ENCODE results near the gene B4GALT5.
"Not testable (repeated sequence)": the region's sequence is repeated elsewhere in the genome, so short reads cannot be mapped to it uniquely, and the experiment has no call there.

The B4GALT5 gene

DNA sequence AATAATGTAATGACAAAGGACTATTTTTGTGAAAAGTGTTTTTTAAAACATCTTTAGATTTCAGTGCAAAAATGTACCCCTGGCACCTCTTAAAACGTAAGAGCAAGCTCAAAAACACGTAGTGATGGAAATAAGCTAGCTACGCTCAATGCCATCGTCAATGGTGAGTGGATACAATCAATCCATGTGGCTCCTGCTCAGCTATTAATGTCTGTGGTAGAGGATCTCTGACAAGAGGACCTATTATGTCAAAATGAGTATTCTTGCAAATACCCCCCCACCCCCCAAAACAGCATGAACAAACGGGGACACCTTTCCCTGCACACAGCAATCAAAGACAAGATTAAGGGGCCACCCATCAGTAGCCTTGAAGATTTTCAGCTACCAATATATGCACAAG, 80.7 kb downstream of the B4GALT5 start:
- no peak overlapping the region for H3K9ac ChIP-seq (ENCODE audit: low read depth, low read length)
- peaks cover 26% of the 10 kb centered on the region for H3K4me1 ChIP-seq (ENCODE audit: insufficient read depth, low read length)
- peaks cover 17% of the 10 kb centered on the region for H3K36me3 ChIP-seq (ENCODE audit: insufficient read depth, low read length)
- no peaks in the 10 kb centered on the region for H3K9me3 ChIP-seq (ENCODE audit: control insufficient read depth, insufficient read depth, low read length)

DNA sequence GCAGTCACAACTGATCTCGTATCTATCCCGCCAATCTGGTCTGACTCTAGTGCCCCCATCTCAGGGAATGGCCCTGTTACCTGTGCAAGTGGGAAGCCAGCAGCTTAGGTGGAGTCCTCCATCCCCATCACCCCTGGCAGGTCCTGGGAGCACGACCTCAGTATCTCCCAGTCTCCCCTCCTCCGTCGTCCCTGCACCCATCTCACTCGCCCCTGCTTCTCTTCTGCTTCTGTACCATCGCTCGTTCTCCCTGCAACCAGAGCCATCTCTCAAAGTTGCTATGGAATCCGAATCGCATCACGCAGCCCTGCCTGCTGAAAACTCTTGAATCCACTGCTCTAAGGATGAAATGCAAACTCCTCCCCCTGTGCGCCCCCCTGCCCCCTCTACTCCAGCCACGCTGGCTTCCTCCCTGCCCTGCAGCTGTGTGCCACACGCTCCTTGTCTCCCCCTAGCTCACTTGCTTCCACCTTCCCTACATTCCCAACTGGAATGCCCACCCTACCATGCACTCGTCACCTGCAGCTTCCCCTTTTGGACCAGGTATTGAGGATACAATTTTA, 81.7 kb downstream of the B4GALT5 start:
- H3K36me3 ChIP-seq (ENCODE audit: insufficient read depth, low read length) = peaks cover 12% of the 10 kb centered on the region
- peaks cover 26% of the 10 kb centered on the region for H3K4me1 ChIP-seq (ENCODE audit: insufficient read depth, low read length)

DNA sequence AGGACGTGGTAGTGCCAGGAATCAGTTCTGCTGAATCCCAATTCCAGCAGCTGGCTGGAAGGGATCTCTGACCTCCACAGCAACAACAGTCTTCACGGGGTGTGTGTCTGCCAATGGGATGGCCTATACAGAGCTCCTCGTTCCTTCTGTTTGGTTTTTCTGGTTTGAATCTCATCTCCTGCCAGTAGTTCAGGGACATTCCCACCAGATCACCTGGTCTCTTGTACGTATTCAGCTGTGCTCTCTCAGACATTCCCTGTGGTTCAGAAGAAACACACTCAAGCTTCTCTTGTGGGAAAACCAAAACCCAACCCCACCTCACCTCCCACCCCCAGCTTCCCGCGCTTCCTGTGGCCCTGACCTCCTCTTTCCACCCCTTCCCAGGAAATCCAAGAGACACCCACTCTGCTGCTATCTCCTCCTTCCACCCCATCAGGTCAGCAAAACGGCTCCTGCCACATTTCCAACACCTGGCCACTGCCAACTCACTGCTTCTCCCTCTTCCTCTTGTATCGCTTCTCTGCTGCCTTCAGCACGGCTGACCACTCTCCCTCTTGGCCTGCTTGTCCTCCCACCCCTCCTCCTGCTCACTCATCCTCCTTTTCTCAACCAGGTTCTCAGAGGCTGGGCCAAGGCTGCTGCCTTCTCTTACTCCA, 82.5 kb downstream of the B4GALT5 start:
- no peaks in the 10 kb centered on the region for H3K9me3 ChIP-seq (ENCODE audit: control insufficient read depth, insufficient read depth, low read length)
- peaks cover 26% of the 10 kb centered on the region for H3K4me1 ChIP-seq (ENCODE audit: insufficient read depth, low read length)
- H3K36me3 ChIP-seq (ENCODE audit: insufficient read depth, low read length) = peaks cover 8% of the 10 kb centered on the region
- no peak overlapping the region for H3K9ac ChIP-seq (ENCODE audit: low read depth, low read length)

More for the DNA sequence above, 81.7 kb downstream of the B4GALT5 start:
- Histone ChIP-seq H3K9me3 (ENCODE audit: control insufficient read depth, insufficient read depth, low read length) (no peaks in the 10 kb centered on the region), H3K9ac (ENCODE audit: low read depth, low read length) (no peak overlapping the region)

DNA sequence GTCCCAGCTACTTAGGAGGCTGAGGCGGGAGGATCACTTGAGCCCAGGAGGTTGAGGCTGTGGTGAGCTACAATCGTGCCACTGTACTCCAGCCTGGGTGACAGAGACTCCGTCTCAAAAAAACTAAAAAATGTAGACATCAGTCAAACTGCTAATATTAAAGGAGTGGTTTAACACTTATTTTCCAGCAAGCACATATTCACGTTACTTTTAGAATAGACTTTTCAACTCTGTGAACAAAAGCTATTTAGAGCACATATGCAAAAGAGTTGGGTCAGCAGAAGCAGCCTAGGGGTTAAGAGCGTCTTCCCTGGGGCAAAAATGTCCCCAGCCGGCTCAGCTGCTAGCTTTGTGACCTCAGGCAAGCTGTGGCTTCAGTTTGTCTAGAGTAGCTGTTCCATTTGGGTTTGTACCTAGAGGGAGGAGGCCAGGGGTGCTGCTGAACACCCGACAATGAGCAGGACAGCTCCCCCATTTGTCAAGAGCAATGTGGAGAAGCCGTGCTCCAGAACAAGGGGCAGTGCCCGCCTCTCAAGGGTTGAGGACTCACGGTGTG, 83.2 kb downstream of the B4GALT5 start:
- Histone ChIP-seq H3K4me1 (ENCODE audit: insufficient read depth, low read length) (peaks cover 32% of the 10 kb centered on the region), H3K9me3 (ENCODE audit: control insufficient read depth, insufficient read depth, low read length) (no peaks in the 10 kb centered on the region), H3K36me3 (ENCODE audit: insufficient read depth, low read length) (peaks cover 3% of the 10 kb centered on the region; the same call in 1 of the 2 replicates), H3K9ac (ENCODE audit: low read depth, low read length) (no peak overlapping the region; the same call in 1 of the 2 replicates)

DNA sequence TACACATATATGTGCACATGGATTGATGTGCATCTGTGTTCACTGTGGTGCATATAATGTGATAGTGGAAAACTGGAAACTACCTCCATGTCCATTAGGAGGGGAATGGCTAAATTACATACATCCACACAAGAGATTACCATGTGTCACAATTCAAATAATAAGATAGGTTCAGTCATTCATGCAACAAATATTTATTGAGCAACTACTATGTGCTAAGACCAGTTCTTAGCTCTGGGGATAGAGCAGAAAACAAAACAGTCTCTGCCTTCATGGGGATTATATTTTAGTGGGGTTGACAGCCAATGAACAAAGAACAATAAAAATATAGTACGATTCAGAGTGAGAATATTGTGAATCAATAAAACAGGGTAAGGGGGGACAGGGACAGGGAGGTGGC, 84.1 kb downstream of the B4GALT5 start:
- Histone ChIP-seq H3K9ac (ENCODE audit: low read depth, low read length) (no peak overlapping the region), H3K36me3 (ENCODE audit: insufficient read depth, low read length) (peaks cover 3% of the 10 kb centered on the region; the same call in 1 of the 2 replicates), H3K4me1 (ENCODE audit: insufficient read depth, low read length) (peaks cover 32% of the 10 kb centered on the region), H3K9me3 (ENCODE audit: control insufficient read depth, insufficient read depth, low read length) (no peaks in the 10 kb centered on the region)

DNA sequence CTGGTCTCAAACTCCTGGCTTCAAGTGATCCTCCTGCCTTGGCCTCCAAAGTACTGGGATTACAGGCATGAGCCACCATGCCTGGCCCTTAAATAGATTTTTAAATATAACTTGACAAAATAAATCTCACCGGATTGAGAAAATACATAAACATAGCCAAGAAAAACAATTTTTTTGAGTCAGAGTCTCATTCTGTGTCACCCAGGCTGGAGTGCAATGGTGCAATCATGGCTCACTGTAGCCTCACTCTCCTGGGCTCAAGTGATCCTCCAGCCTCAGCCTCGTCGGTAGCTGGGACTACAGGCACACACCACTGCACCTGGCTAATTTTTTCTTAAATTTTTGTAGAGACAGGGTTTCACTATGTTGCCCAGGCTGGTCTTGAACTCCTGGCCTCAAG, 85.4 kb downstream of the B4GALT5 start:
- not testable (repeated sequence) for H3K36me3 ChIP-seq (ENCODE audit: insufficient read depth, low read length); H3K9ac ChIP-seq (ENCODE audit: low read depth, low read length); H3K9me3 ChIP-seq (ENCODE audit: control insufficient read depth, insufficient read depth, low read length)
- H3K4me1 ChIP-seq (ENCODE audit: insufficient read depth, low read length) = peaks cover 23% of the 10 kb centered on the region

DNA sequence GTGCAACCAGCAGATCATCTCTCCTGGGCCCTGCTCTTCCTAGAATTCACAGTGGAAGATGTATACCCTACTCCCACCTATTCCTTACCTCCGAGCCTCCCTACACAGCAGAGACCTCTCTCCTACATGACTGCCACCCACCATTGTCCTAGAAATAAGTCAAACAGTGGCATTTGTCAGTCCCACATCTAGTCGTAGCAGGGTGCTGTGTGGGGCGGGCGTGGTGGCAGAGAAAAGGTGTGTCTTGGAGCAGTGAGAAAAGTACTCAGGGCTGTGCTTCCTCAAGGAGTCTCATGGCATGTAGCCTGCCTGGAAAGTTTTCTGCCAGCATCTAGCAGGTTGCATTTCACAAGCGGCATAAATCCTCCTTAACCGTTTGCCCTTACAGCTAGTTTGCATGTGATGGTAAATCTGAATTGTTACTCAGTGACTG, 86.3 kb downstream of the B4GALT5 start:
- H3K9me3 ChIP-seq (ENCODE audit: control insufficient read depth, insufficient read depth, low read length) = no peaks in the 10 kb centered on the region
- H3K4me1 ChIP-seq (ENCODE audit: insufficient read depth, low read length) = peaks cover 20% of the 10 kb centered on the region
- no peak overlapping the region for H3K9ac ChIP-seq (ENCODE audit: low read depth, low read length)
- H3K36me3 ChIP-seq (ENCODE audit: insufficient read depth, low read length) = no peaks in the 10 kb centered on the region; the same call in 1 of the 2 replicates

DNA sequence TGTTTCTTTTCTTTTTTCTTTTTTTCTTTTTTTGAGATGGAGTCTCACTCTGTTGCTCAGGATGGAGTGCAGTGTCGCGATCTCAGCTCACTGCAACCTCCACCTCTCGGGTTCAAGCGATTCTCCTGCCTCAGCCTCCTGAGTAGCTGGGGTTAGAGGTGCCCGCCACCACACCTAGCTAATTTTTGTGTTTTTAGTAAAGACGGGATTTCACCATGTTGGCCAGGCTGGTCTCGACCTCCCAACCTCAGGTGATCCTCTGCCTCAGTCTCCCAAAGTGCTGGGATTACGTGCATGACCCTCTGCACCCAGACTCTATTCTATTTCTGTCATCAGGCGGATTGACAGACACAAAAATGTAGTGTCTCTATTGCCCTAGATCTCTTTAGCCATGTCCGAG, 88.7 kb downstream of the B4GALT5 start:
- H3K9ac ChIP-seq (ENCODE audit: low read depth, low read length); H3K36me3 ChIP-seq (ENCODE audit: insufficient read depth, low read length); H3K4me1 ChIP-seq (ENCODE audit: insufficient read depth, low read length); H3K9me3 ChIP-seq (ENCODE audit: control insufficient read depth, insufficient read depth, low read length): not testable (repeated sequence)

DNA sequence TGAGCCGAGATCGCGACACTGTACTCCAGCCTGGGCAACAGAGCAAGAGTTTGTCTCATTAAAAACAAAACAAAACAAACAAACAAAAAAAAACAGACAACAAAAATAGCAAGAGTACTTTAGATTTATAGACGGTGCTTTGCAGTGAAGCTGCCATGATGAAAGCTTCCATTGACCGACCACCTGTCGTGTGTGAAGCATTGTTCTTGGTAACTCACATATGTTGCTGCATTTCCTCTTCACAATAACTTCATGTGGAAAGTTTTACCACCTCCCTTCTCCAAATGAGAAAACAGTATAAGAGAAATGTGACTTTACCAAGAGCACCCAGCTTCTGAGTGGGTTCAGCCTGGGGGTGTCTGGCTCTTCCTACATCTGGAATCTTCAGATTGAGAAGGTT, 89.4 kb downstream of the B4GALT5 start:
- Histone ChIP-seq H3K9ac (ENCODE audit: low read depth, low read length) (no peak overlapping the region), H3K9me3 (ENCODE audit: control insufficient read depth, insufficient read depth, low read length) (peaks cover 3% of the 10 kb centered on the region; the same call in 1 of the 2 replicates), H3K4me1 (ENCODE audit: insufficient read depth, low read length) (peaks cover 5% of the 10 kb centered on the region; the same call in 1 of the 2 replicates), H3K36me3 (ENCODE audit: insufficient read depth, low read length) (no peaks in the 10 kb centered on the region; the same call in 1 of the 2 replicates)

DNA sequence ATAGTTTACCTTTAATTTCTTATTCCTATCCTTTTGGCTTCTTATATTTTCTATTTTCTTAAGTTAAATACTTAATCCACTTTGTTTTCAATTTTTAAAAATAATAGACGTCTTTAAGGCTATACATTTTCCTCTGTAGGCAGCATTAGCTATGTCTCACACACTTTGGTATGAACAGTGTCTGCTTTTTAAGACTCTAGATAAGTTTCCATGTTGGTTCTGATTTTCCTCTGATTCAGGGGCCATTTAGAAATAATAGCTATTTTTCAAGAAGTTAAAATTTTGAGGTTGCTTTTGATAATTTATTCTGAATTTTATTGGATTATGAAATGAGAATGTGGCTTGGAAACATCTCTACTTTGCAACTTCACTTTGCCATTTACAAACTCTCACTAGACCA, 91.4 kb downstream of the B4GALT5 start:
- Histone ChIP-seq H3K4me1 (ENCODE audit: insufficient read depth, low read length) (peaks cover 5% of the 10 kb centered on the region; the same call in 1 of the 2 replicates), H3K9me3 (ENCODE audit: control insufficient read depth, insufficient read depth, low read length) (peaks cover 3% of the 10 kb centered on the region; the same call in 1 of the 2 replicates), H3K9ac (ENCODE audit: low read depth, low read length) (no peak overlapping the region), H3K36me3 (ENCODE audit: insufficient read depth, low read length) (no peaks in the 10 kb centered on the region)

DNA sequence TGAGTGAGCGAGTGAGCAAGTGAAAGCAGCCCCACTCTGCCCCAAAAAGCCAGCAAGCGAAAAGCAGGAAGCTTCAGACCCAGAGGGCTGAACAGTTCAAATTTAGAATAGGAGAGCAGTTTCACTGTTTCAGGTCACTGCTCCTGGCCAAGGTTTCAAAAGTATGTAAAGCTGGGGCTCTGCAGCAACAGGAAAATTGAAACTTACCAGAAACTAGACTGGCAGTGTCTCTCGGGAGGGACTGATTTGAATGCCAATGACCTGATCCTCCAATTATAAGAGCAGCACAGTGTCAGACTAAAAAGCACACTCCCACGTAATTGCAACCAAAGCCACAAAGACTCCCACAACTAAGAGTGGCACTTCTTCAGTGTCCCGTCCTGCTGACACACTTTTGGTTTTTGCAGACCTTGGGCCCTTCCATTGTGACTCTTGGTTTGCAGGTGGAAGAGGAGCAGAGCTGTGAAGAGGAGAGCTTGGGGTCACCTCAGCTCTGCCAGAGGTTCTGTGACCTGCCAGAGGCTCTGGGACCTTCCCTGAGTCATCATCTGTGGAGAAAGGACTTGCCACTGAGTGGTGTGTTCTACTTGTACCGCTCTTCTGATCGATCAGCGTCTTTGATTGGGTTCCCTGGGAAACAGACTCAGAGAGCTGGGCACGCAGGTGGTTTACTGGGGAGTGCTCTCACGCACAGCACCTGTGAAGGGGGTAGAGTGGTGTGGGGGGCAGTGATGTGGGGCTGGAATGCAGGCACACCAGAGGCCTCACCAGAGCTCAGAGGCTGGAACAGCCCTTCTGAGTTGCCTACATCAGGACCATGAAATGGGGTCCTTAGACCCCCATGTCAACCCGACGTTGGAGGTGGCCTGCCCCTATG, 93.1 kb downstream of the B4GALT5 start:
- peaks cover under 1% of the 10 kb centered on the region; the same call in 1 of the 2 replicates for H3K4me1 ChIP-seq (ENCODE audit: insufficient read depth, low read length)
- no peaks in the 10 kb centered on the region for H3K36me3 ChIP-seq (ENCODE audit: insufficient read depth, low read length)
- peaks cover 3% of the 10 kb centered on the region; the same call in 1 of the 2 replicates for H3K9me3 ChIP-seq (ENCODE audit: control insufficient read depth, insufficient read depth, low read length)
- H3K9ac ChIP-seq (ENCODE audit: low read depth, low read length) = no peak overlapping the region

DNA sequence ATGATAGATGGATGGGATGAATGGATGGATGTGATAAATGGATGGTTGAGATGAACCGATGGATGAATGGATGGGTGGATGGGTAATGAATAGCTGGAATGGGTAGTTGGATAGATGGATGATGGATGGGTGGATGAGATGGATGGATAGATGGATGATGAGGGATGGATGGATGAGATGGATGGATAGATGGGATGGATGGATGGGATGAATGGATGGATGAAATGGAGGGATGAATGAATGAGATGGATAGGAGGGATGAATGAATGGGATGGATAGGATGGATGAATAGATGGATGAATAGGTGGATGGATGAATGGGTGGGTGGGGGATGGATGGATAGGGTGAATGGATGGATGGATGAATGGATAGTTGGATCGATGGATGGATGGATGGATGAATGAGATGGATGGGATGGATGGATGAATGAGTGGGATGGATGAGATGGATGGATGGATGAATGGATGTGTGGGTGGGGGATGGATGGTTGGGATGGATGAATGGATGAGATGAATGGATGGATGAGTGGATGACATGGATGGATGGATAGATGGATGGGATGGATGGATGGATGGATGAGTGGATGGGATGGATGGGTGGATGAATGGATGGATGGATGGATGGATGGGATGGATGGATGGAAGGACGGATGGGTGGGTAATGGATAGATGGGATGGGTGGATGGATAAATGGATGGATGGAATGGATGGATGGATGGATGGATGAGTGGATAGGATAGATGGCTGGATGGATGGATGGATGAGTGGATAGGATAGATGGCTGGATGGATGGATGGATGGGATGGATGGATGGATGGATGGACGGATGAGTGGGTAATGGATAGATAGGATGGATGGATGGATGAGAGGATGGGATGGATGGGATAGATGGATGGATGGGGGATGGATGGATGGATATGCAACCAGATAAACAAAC, 94.3 kb downstream of the B4GALT5 start:
- no peak overlapping the region for H3K9ac ChIP-seq (ENCODE audit: low read depth, low read length)

DNA sequence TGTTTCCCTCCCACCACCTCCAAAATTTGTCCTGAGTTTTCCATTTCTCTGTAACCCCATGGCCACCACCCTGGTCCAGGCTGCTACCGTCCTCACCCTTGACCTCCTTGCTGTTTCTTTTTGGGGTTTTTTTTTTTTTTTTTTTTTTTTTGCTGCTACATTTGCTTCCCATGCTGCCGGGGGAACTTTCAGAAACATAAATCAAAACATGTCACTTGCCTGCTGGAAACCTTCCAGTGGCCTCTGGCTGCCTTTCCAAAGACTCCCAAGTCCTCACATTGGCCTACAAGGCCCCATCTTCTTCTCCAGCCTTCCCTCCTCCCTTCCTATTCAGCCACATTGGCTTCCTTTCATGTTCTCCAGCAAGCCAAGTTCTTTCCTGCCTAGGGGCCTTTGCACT, 95.4 kb downstream of the B4GALT5 start:
- Histone ChIP-seq H3K9ac (ENCODE audit: low read depth, low read length) (no peak overlapping the region), H3K36me3 (ENCODE audit: insufficient read depth, low read length) (no peaks in the 10 kb centered on the region), H3K4me1 (ENCODE audit: insufficient read depth, low read length) (no peaks in the 10 kb centered on the region), H3K9me3 (ENCODE audit: control insufficient read depth, insufficient read depth, low read length) (peaks cover 3% of the 10 kb centered on the region; the same call in 1 of the 2 replicates)

More for the DNA sequence above, 94.3 kb downstream of the B4GALT5 start:
- H3K4me1 ChIP-seq (ENCODE audit: insufficient read depth, low read length) = no peaks in the 10 kb centered on the region
- H3K36me3 ChIP-seq (ENCODE audit: insufficient read depth, low read length) = no peaks in the 10 kb centered on the region
- peaks cover 3% of the 10 kb centered on the region; the same call in 1 of the 2 replicates for H3K9me3 ChIP-seq (ENCODE audit: control insufficient read depth, insufficient read depth, low read length)

All from ES-I3 (cell line).